Ovary (tissue), 9 donors: ENCODE results near the gene NAV2. TPM values are rescaled to one million over a fixed set of nuclear protein-coding genes. Genes with fewer than 3 reads are reported as not detected.

ENCODE experiments used
- DNase-seq, 5 donors: peaks; one replicate each; pipeline ENCODE4 v3.0.0-alpha.2; 2019 to 2020
- H3K27ac ChIP-seq, 2 donors: fragments of 200-600 bp; one replicate each; pipeline versions ENCODE4 v1.5.1 to v1.8.0; 2019 to 2022
- H3K27me3 ChIP-seq: fragments of 200-600 bp; one replicate; pipeline ENCODE4 v1.8.0; 2022
- H3K36me3 ChIP-seq: fragments of 200-600 bp; sonication (generic); one replicate; pipeline ENCODE4 v1.5.1; 2019
- H3K4me1 ChIP-seq: one replicate; pipeline ENCODE4 v1.8.1; 2013; ENCODE audit warnings: mild to moderate bottlenecking, moderate library complexity; ENCODE audit not compliant: insufficient read depth
- H3K4me3 ChIP-seq: fragments of 200-600 bp; sonication (generic); one replicate; pipeline ENCODE4 v1.5.1; 2017
- H3K9me3 ChIP-seq, 2 donors: fragments of 200-600 bp in 1 of 2; sonication (generic) in 1 of 2; one replicate each; pipeline versions ENCODE4 v1.5.1 to v1.8.1; 2013 to 2019; ENCODE audit warnings: mild to moderate bottlenecking in 1 of 2, moderate library complexity in 1 of 2
- EP300 ChIP-seq: sonication (generic); formaldehyde crosslinking; IDR thresholded peaks from one replicate; pipeline ENCODE4 v1.6.1; 2017; ENCODE audit warnings: antibody characterized with exemption
- POLR2A ChIP-seq: fragments of 450-650 bp; IDR thresholded peaks from one replicate; pipeline ENCODE4 v1.6.1; 2017; ENCODE audit warnings: antibody characterized with exemption, mild to moderate bottlenecking, moderate library complexity
- WGBS, 3 donors: extraction: QIAGEN DNeasy Blood & Tissue Kit in 1 of 3; methylation state at CpG; one replicate each; pipeline versions ENCODE4 v1.1.5 to v1.1.7; 2013 to 2017; 5-methylcytosine and 5-hydroxymethylcytosine counted together
- intact Hi-C, 4 donors: fragments of 100-400 bp; cut with DNase I; formaldehyde crosslinking; loops; one replicate each; pipeline versions ENCODE4 v1.11.0 to v1.15.1; 2022 to 2023
- polyA plus RNA-seq, 2 donors: library from polyadenylated mRNA; stranded (reverse); fragments of 200-250 nt in 1 of 2; fragments of 350-450 nt in 1 of 2; fragmentation: Illumina TruSeq in 1 of 2; extraction: RNeasy Lipid Tissue Mini Kit (QIAGEN cat#74804) in 1 of 2; gene quantifications; one replicate each; pipeline ENCODE4 v1.2.3, GENCODE V29; 2013 to 2014
- total RNA-seq, 7 donors: library from RNA; depleted of rRNA in 2 of 7; stranded (reverse); fragments of >200 nt in 2 of 7; fragmentation: NEBNext Ultra II Directional in 3 of 7; extraction: Animal tissue kit (Norgen Biotek cat#: 25700) in 3 of 7; gene quantifications; one replicate each; pipeline versions ENCODE4 v1.1.0 to v1.2.4, GENCODE V29; 2016 to 2023
- TF ChIP-seq, protein P1 (sequence below), 3 donors: fragments of 450-650 bp in 2 of 3; fragments of 200-600 bp in 1 of 3; IDR thresholded peaks; one replicate each; pipeline versions ENCODE4 v1.5.1 to v1.8.0; 2016 to 2022; ENCODE audit warnings: antibody characterized with exemption in 3 of 3, mild to moderate bottlenecking in 1 of 3
- donor health status: DM: no; HTN: no; CAD: no; lungs with moderate emphysema.
- donor health status: DM: no; HTN: no; CAD: no.
- donor health status: Bipolar disorder and iron deficiency.
- donor health status: DM: yes; HTN: yes; CAD: no.
- donor health status: DM: no; HTN: no; CAD: no.
- donor health status: DM: yes; HTN: yes; CAD: no.

NAV2 gene
- total and polyA plus RNA-seq, 9 donors: 2.9 to 14.1 (median 7.8) TPM

- Histone ChIP-seq H3K4me1 (no peaks in the 10 kb centered on the region), H3K4me3 (no peak overlapping the region), H3K9me3 (no peaks in the 10 kb centered on the region), H3K27me3 (no peaks in the 10 kb centered on the region), H3K36me3 (no peaks in the 10 kb centered on the region), H3K27ac (no peak overlapping the region)
- TF ChIP-seq EP300 (no peak), POLR2A (no peak)
- TF ChIP-seq, protein P1, sequence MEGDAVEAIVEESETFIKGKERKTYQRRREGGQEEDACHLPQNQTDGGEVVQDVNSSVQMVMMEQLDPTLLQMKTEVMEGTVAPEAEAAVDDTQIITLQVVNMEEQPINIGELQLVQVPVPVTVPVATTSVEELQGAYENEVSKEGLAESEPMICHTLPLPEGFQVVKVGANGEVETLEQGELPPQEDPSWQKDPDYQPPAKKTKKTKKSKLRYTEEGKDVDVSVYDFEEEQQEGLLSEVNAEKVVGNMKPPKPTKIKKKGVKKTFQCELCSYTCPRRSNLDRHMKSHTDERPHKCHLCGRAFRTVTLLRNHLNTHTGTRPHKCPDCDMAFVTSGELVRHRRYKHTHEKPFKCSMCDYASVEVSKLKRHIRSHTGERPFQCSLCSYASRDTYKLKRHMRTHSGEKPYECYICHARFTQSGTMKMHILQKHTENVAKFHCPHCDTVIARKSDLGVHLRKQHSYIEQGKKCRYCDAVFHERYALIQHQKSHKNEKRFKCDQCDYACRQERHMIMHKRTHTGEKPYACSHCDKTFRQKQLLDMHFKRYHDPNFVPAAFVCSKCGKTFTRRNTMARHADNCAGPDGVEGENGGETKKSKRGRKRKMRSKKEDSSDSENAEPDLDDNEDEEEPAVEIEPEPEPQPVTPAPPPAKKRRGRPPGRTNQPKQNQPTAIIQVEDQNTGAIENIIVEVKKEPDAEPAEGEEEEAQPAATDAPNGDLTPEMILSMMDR (IDR thresholded peaks at IDR 0.05): no peak
- WGBS, 3 donors: 94 to 96% (median 95%) methylated on average over 4 of the region's 4 CpGs
- intact Hi-C loops: no loop called here
- DNase-seq: no peak
Measured at GRCh38 chr11:19966927-19967326, 254.3 kb downstream of the NAV2 start.

GRCh38 chr11:19967787-19968186 is 255.2 kb downstream of the NAV2 start:
- no peaks in the 10 kb centered on the region for H3K27me3 ChIP-seq
- TF ChIP-seq POLR2A (no peak), EP300 (no peak)
- TF ChIP-seq, protein P1 (IDR thresholded peaks at IDR 0.05): no peak
- no peaks in the 10 kb centered on the region for H3K9me3 ChIP-seq
- DNase-seq: no peak
- no peak overlapping the region for H3K4me3 ChIP-seq
- intact Hi-C loops: no loop called here
- no peak overlapping the region for H3K27ac ChIP-seq
- H3K36me3 ChIP-seq: no peaks in the 10 kb centered on the region
- 76 to 88% (median 80%) methylated on average over 2 of the region's 2 CpGs for WGBS, 3 donors
- H3K4me1 ChIP-seq: no peaks in the 10 kb centered on the region

- WGBS, 3 donors: 93 to 98% (median 97%) methylated on average over 5 of the region's 5 CpGs
- no peak overlapping the region for H3K4me3 ChIP-seq
- no peak for TF ChIP-seq EP300
- no peak for TF ChIP-seq POLR2A
- TF ChIP-seq, protein P1 (IDR thresholded peaks at IDR 0.05): no peak
- H3K36me3 ChIP-seq: no peaks in the 10 kb centered on the region
- H3K27ac ChIP-seq: no peak overlapping the region
- no peaks in the 10 kb centered on the region for H3K27me3 ChIP-seq
- intact Hi-C loops: no loop called here
- H3K4me1 ChIP-seq: no peaks in the 10 kb centered on the region
- no peak for DNase-seq
- H3K9me3 ChIP-seq: no peaks in the 10 kb centered on the region
Measured at GRCh38 chr11:19968860-19969259, 256.2 kb downstream of the NAV2 start.

DNA sequence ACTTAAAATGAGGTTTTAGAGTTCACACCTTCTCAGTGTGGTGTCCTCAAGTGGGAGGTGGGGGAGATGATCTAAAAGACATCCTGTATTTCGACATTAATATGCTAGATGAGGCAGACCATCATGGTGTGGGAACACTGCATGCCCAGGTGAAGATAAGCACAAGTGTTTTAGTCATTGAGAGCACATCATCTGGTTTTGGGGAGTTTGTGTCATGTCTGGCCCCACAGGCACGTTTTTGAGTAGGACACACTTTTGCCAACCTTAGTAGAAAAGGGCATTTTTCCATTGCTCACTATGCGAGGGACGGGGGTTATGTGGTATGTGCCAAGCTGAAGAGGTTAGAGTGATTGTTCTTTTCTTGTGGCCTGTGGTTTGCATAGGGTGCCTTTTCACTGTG is 258.3 kb downstream of the NAV2 start:
- no peaks in the 10 kb centered on the region for H3K27me3 ChIP-seq
- H3K4me3 ChIP-seq: no peak overlapping the region
- no peaks in the 10 kb centered on the region for H3K9me3 ChIP-seq
- 83 to 92% (median 87%) methylated on average over 4 of the region's 4 CpGs for WGBS, 3 donors
- no peaks in the 10 kb centered on the region for H3K36me3 ChIP-seq
- TF ChIP-seq, protein P1 (IDR thresholded peaks at IDR 0.05): no peak
- no peak for TF ChIP-seq EP300
- TF ChIP-seq POLR2A: no peak
- intact Hi-C loops: no loop called here
- no peak for DNase-seq
- H3K4me1 ChIP-seq: no peaks in the 10 kb centered on the region
- H3K27ac ChIP-seq: no peak overlapping the region
